K562 (cell line): ENCODE measurements around the gene SLC40A1. TPM values are rescaled to one million over a fixed set of nuclear protein-coding genes. Genes with fewer than 3 reads are reported as not detected.

Source experiments
- CREBBP ChIP-seq: IDR thresholded peaks from one replicate; pipeline ENCODE4 v1.6.1; 2012; ENCODE audit warnings: low read depth, mild to moderate bottlenecking, control low read depth, inconsistent platforms, low read length
- EP400 ChIP-seq: fragments of 450-650 bp; IDR thresholded peaks from 2 replicates; pipeline ENCODE4 v1.6.1; 2017; ENCODE audit warnings: antibody characterized with exemption, mild to moderate bottlenecking, moderate library complexity
- NCOA2 ChIP-seq, 2 experiments: fragments of 450-650 bp; IDR thresholded peaks; 2 replicates each; pipeline ENCODE4 v1.6.1; 2018; ENCODE audit warnings: mild to moderate bottlenecking in 2 of 2, moderate library complexity in 1 of 2; ENCODE audit not compliant: partially characterized antibody in 2 of 2
- ZNF354B ChIP-seq: fragments of 250-450 bp; sonication (Bioruptor Pico); IDR thresholded peaks from 2 replicates; pipeline ENCODE4 v1.4.0; 2020
- ZNF41 ChIP-seq: fragments of 250-450 bp; sonication (Bioruptor Pico); conservative IDR thresholded peaks from 2 replicates; pipeline ENCODE4 v1.4.0; 2020; ENCODE audit warnings: mild to moderate bottlenecking
- ZNF76 ChIP-seq: fragments of 250-450 bp; sonication (Bioruptor Pico); IDR thresholded peaks from 2 replicates; pipeline ENCODE4 v1.4.0; 2020; ENCODE audit warnings: mild to moderate bottlenecking, moderate library complexity, borderline replicate concordance
- polyA plus RNA-seq, 8 experiments: library from polyadenylated mRNA; depleted of rRNA in 4 of 8; stranded (reverse) in 5 of 8; unstranded in 3 of 8; fragments of >200 nt; fragmentation: Nextera tagmentation in 2 of 8; fragmentation: Illumina TruSeq in 1 of 8; extraction: Ambion mirVana in 2 of 8; extraction: Trizol in 1 of 8; gene quantifications; 2 replicates each; pipeline versions ENCODE4 v1.2.1 to v1.2.3, GENCODE V29; 2011 to 2014; ENCODE audit warnings: inconsistent platforms in 1 of 8, missing spikeins in 1 of 8
- total RNA-seq, 7 experiments: library from RNA; depleted of rRNA in 6 of 7; stranded (reverse); fragments of >200 nt in 6 of 7; fragmentation: Illumina TruSeq in 2 of 7; extraction: Trizol in 2 of 7; gene quantifications; 2 replicates each; pipeline versions ENCODE4 v1.2.1 to v1.2.3, GENCODE V29; 2011 to 2021; ENCODE audit warnings: low replicate concordance in 1 of 7
- TF ChIP-seq, protein P1 (sequence below): sonication (generic); formaldehyde crosslinking; IDR thresholded peaks from 2 replicates; pipeline ENCODE4 v1.8.0; 2022; ENCODE audit warnings: mild to moderate bottlenecking, missing genetic modification reagents
- TF ChIP-seq, protein P2 (sequence below): fragments of 450-650 bp; IDR thresholded peaks from 2 replicates; pipeline ENCODE4 v1.6.1; 2017; ENCODE audit warnings: antibody characterized with exemption, mild to moderate bottlenecking
- TF ChIP-seq, protein P3 (sequence below): fragments of 450-650 bp; conservative IDR thresholded peaks from 2 replicates; pipeline ENCODE4 v1.6.1; 2016; ENCODE audit warnings: missing genetic modification characterization, low read depth, mild to moderate bottlenecking, missing compliant biosample characterization, moderate library complexity
- TF ChIP-seq, protein P4 (sequence below), 2 experiments: fragments of 450-650 bp; conservative IDR thresholded peaks; 2 replicates each; pipeline ENCODE4 v1.6.1; 2017; ENCODE audit warnings: mild to moderate bottlenecking in 2 of 2, moderate library complexity in 2 of 2
- TF ChIP-seq, protein P5 (sequence below): sonication (generic); formaldehyde crosslinking; IDR thresholded peaks from 2 replicates; pipeline ENCODE4 v1.8.0; 2023; ENCODE audit warnings: mild to moderate bottlenecking, missing genetic modification reagents

SLC40A1 gene
- total and polyA plus RNA-seq, 9 of the 15 experiments (the other 6 are each of a cell fraction or from before 2014, with no cell fraction given) = 42.2 to 95.9 (median 54.9) TPM

DNA sequence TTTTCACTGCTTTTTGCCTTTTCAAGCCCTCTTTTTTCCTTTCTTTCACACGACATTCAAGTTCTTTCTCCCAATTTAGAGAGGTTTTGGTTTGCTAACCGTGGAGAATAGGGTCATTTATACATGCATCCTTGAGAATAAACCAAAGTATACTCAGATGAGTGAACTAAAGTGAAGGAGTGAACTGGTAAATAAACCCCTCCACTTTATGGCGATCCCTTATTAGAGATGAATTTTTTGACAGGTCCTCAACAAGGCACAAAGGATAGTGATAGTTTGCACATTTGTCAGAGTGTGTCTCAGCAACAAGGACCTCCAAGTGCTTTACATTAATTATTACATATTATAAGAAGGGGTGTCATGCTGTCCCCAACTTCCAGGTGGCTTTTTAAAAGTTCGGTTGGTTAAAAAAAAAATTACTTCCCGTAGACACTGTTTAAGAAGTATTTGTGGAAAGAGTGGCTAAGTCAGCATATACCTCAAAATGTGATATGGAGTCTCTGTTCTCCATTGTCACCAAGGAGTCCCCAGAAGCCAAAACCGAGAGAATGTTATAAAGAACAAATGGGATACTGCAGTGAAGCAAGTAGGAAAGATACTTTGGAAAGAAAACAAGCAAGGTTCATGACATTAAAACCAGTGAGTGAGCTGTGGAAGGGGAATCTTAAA lies 1.7 kb upstream of the SLC40A1 start (continued):
- TF ChIP-seq, protein P1, sequence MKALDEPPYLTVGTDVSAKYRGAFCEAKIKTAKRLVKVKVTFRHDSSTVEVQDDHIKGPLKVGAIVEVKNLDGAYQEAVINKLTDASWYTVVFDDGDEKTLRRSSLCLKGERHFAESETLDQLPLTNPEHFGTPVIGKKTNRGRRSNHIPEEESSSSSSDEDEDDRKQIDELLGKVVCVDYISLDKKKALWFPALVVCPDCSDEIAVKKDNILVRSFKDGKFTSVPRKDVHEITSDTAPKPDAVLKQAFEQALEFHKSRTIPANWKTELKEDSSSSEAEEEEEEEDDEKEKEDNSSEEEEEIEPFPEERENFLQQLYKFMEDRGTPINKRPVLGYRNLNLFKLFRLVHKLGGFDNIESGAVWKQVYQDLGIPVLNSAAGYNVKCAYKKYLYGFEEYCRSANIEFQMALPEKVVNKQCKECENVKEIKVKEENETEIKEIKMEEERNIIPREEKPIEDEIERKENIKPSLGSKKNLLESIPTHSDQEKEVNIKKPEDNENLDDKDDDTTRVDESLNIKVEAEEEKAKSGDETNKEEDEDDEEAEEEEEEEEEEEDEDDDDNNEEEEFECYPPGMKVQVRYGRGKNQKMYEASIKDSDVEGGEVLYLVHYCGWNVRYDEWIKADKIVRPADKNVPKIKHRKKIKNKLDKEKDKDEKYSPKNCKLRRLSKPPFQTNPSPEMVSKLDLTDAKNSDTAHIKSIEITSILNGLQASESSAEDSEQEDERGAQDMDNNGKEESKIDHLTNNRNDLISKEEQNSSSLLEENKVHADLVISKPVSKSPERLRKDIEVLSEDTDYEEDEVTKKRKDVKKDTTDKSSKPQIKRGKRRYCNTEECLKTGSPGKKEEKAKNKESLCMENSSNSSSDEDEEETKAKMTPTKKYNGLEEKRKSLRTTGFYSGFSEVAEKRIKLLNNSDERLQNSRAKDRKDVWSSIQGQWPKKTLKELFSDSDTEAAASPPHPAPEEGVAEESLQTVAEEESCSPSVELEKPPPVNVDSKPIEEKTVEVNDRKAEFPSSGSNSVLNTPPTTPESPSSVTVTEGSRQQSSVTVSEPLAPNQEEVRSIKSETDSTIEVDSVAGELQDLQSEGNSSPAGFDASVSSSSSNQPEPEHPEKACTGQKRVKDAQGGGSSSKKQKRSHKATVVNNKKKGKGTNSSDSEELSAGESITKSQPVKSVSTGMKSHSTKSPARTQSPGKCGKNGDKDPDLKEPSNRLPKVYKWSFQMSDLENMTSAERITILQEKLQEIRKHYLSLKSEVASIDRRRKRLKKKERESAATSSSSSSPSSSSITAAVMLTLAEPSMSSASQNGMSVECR = no peak
- TF ChIP-seq, protein P2, sequence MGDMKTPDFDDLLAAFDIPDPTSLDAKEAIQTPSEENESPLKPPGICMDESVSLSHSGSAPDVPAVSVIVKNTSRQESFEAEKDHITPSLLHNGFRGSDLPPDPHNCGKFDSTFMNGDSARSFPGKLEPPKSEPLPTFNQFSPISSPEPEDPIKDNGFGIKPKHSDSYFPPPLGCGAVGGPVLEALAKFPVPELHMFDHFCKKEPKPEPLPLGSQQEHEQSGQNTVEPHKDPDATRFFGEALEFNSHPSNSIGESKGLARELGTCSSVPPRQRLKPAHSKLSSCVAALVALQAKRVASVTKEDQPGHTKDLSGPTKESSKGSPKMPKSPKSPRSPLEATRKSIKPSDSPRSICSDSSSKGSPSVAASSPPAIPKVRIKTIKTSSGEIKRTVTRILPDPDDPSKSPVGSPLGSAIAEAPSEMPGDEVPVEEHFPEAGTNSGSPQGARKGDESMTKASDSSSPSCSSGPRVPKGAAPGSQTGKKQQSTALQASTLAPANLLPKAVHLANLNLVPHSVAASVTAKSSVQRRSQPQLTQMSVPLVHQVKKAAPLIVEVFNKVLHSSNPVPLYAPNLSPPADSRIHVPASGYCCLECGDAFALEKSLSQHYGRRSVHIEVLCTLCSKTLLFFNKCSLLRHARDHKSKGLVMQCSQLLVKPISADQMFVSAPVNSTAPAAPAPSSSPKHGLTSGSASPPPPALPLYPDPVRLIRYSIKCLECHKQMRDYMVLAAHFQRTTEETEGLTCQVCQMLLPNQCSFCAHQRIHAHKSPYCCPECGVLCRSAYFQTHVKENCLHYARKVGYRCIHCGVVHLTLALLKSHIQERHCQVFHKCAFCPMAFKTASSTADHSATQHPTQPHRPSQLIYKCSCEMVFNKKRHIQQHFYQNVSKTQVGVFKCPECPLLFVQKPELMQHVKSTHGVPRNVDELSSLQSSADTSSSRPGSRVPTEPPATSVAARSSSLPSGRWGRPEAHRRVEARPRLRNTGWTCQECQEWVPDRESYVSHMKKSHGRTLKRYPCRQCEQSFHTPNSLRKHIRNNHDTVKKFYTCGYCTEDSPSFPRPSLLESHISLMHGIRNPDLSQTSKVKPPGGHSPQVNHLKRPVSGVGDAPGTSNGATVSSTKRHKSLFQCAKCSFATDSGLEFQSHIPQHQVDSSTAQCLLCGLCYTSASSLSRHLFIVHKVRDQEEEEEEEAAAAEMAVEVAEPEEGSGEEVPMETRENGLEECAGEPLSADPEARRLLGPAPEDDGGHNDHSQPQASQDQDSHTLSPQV = no peak; the same call in 1 of the 2 replicates
- peak in 1 of 2 experiments; percentile 67 for TF ChIP-seq NCOA2 (IDR thresholded peaks at IDR 0.05; ENCODE audit: partially characterized antibody in 2 of 2)
- no peak for TF ChIP-seq CREBBP
- TF ChIP-seq ZNF354B (CRISPR knock-in tag) = no peak
- TF ChIP-seq ZNF76 (CRISPR knock-in tag) = no peak
- TF ChIP-seq, protein P3, sequence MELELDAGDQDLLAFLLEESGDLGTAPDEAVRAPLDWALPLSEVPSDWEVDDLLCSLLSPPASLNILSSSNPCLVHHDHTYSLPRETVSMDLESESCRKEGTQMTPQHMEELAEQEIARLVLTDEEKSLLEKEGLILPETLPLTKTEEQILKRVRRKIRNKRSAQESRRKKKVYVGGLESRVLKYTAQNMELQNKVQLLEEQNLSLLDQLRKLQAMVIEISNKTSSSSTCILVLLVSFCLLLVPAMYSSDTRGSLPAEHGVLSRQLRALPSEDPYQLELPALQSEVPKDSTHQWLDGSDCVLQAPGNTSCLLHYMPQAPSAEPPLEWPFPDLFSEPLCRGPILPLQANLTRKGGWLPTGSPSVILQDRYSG (tag) = no peak
- TF ChIP-seq ZNF41 (CRISPR knock-in tag) = no peak
- peak; percentile 32; the same call in 1 of the 2 replicates for TF ChIP-seq EP400
- TF ChIP-seq, protein P4, sequence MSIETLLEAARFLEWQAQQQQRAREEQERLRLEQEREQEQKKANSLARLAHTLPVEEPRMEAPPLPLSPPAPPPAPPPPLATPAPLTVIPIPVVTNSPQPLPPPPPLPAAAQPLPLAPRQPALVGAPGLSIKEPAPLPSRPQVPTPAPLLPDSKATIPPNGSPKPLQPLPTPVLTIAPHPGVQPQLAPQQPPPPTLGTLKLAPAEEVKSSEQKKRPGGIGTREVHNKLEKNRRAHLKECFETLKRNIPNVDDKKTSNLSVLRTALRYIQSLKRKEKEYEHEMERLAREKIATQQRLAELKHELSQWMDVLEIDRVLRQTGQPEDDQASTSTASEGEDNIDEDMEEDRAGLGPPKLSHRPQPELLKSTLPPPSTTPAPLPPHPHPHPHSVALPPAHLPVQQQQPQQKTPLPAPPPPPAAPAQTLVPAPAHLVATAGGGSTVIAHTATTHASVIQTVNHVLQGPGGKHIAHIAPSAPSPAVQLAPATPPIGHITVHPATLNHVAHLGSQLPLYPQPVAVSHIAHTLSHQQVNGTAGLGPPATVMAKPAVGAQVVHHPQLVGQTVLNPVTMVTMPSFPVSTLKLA (conservative IDR thresholded peaks at IDR 0.05) = peak in 1 of 2 experiments; percentile 15; a peak in 1 of 4 replicates
- TF ChIP-seq, protein P5, sequence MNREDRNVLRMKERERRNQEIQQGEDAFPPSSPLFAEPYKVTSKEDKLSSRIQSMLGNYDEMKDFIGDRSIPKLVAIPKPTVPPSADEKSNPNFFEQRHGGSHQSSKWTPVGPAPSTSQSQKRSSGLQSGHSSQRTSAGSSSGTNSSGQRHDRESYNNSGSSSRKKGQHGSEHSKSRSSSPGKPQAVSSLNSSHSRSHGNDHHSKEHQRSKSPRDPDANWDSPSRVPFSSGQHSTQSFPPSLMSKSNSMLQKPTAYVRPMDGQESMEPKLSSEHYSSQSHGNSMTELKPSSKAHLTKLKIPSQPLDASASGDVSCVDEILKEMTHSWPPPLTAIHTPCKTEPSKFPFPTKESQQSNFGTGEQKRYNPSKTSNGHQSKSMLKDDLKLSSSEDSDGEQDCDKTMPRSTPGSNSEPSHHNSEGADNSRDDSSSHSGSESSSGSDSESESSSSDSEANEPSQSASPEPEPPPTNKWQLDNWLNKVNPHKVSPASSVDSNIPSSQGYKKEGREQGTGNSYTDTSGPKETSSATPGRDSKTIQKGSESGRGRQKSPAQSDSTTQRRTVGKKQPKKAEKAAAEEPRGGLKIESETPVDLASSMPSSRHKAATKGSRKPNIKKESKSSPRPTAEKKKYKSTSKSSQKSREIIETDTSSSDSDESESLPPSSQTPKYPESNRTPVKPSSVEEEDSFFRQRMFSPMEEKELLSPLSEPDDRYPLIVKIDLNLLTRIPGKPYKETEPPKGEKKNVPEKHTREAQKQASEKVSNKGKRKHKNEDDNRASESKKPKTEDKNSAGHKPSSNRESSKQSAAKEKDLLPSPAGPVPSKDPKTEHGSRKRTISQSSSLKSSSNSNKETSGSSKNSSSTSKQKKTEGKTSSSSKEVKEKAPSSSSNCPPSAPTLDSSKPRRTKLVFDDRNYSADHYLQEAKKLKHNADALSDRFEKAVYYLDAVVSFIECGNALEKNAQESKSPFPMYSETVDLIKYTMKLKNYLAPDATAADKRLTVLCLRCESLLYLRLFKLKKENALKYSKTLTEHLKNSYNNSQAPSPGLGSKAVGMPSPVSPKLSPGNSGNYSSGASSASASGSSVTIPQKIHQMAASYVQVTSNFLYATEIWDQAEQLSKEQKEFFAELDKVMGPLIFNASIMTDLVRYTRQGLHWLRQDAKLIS (CRISPR knock-in tag) = no peak
